H1 (cell line): ENCODE measurements around the gene ADGRL2. TPM values are rescaled to one million over a fixed set of nuclear protein-coding genes. Genes with fewer than 3 reads are reported as not detected.

Experiments
- NANOG ChIP-seq: IDR thresholded peaks from 2 replicates; pipeline ENCODE4 v1.6.1; 2011; ENCODE audit warnings: low read length, low read depth, mild to moderate bottlenecking, inconsistent platforms; ENCODE audit not compliant: insufficient read depth, poor library complexity, severe bottlenecking
- SP2 ChIP-seq: IDR thresholded peaks from 2 replicates; pipeline ENCODE4 v1.6.1; 2012; ENCODE audit warnings: mild to moderate bottlenecking, low read length, inconsistent platforms
- polyA plus RNA-seq, 7 experiments: library from polyadenylated mRNA; depleted of rRNA in 3 of 7; stranded (reverse) in 5 of 7; unstranded in 2 of 7; fragments of >200 nt in 5 of 7; fragments of 200-250 nt in 2 of 7; gene quantifications; 1 replicate in 5 of 7; 2 replicates in 1 of 7; 4 replicates in 1 of 7; pipeline versions ENCODE4 v1.2.1 to v1.2.3, GENCODE V29; 2011 to 2013; ENCODE audit warnings: missing spikeins in 2 of 7, mixed read lengths in 2 of 7
- total RNA-seq: library from RNA; stranded (reverse); fragmentation: NEBNext Ultra II Directional; extraction: Animal tissue kit (Norgen Biotek cat#: 25700); gene quantifications from 2 replicates; pipeline ENCODE4 v1.2.1, GENCODE V29; 2021
- TF ChIP-seq, protein P1 (sequence below): fragments of 300-600 bp; sonication (generic); IDR thresholded peaks from 2 replicates; pipeline ENCODE4 v1.7.1; 2012; ENCODE audit warnings: low read length, moderate library complexity, mild to moderate bottlenecking, inconsistent platforms; ENCODE audit not compliant: insufficient replicate concordance

Gene ADGRL2
- total and polyA plus RNA-seq, 2 of the 8 experiments (the other 6 are each of a cell fraction or from before 2014, with no cell fraction given), result 113 to 124 TPM

DNA sequence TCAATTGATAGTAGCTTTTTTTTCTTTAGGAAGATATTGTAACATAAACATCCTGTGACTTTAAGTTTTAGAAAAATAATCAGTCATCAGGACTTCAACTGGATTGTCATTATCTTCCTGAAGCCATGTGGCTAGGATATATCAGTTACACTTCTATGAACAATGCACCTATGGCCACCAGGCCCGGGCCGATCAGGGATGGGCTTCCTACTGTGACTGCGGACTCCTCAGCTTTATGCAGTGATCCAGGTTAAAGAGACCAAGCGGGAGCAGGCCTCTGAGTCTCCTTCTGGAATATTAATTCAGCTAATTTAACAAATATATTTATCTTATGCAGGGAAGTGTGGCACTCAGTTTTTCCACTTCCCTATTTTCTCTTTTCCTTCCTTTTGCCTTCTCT, 200.6 kb downstream of the ADGRL2 start (continued):
- TF ChIP-seq, protein P1, sequence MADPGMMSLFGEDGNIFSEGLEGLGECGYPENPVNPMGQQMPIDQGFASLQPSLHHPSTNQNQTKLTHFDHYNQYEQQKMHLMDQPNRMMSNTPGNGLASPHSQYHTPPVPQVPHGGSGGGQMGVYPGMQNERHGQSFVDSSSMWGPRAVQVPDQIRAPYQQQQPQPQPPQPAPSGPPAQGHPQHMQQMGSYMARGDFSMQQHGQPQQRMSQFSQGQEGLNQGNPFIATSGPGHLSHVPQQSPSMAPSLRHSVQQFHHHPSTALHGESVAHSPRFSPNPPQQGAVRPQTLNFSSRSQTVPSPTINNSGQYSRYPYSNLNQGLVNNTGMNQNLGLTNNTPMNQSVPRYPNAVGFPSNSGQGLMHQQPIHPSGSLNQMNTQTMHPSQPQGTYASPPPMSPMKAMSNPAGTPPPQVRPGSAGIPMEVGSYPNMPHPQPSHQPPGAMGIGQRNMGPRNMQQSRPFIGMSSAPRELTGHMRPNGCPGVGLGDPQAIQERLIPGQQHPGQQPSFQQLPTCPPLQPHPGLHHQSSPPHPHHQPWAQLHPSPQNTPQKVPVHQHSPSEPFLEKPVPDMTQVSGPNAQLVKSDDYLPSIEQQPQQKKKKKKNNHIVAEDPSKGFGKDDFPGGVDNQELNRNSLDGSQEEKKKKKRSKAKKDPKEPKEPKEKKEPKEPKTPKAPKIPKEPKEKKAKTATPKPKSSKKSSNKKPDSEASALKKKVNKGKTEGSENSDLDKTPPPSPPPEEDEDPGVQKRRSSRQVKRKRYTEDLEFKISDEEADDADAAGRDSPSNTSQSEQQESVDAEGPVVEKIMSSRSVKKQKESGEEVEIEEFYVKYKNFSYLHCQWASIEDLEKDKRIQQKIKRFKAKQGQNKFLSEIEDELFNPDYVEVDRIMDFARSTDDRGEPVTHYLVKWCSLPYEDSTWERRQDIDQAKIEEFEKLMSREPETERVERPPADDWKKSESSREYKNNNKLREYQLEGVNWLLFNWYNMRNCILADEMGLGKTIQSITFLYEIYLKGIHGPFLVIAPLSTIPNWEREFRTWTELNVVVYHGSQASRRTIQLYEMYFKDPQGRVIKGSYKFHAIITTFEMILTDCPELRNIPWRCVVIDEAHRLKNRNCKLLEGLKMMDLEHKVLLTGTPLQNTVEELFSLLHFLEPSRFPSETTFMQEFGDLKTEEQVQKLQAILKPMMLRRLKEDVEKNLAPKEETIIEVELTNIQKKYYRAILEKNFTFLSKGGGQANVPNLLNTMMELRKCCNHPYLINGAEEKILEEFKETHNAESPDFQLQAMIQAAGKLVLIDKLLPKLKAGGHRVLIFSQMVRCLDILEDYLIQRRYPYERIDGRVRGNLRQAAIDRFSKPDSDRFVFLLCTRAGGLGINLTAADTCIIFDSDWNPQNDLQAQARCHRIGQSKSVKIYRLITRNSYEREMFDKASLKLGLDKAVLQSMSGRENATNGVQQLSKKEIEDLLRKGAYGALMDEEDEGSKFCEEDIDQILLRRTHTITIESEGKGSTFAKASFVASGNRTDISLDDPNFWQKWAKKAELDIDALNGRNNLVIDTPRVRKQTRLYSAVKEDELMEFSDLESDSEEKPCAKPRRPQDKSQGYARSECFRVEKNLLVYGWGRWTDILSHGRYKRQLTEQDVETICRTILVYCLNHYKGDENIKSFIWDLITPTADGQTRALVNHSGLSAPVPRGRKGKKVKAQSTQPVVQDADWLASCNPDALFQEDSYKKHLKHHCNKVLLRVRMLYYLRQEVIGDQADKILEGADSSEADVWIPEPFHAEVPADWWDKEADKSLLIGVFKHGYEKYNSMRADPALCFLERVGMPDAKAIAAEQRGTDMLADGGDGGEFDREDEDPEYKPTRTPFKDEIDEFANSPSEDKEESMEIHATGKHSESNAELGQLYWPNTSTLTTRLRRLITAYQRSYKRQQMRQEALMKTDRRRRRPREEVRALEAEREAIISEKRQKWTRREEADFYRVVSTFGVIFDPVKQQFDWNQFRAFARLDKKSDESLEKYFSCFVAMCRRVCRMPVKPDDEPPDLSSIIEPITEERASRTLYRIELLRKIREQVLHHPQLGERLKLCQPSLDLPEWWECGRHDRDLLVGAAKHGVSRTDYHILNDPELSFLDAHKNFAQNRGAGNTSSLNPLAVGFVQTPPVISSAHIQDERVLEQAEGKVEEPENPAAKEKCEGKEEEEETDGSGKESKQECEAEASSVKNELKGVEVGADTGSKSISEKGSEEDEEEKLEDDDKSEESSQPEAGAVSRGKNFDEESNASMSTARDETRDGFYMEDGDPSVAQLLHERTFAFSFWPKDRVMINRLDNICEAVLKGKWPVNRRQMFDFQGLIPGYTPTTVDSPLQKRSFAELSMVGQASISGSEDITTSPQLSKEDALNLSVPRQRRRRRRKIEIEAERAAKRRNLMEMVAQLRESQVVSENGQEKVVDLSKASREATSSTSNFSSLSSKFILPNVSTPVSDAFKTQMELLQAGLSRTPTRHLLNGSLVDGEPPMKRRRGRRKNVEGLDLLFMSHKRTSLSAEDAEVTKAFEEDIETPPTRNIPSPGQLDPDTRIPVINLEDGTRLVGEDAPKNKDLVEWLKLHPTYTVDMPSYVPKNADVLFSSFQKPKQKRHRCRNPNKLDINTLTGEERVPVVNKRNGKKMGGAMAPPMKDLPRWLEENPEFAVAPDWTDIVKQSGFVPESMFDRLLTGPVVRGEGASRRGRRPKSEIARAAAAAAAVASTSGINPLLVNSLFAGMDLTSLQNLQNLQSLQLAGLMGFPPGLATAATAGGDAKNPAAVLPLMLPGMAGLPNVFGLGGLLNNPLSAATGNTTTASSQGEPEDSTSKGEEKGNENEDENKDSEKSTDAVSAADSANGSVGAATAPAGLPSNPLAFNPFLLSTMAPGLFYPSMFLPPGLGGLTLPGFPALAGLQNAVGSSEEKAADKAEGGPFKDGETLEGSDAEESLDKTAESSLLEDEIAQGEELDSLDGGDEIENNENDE, result no peak
- no peak for TF ChIP-seq NANOG
- TF ChIP-seq SP2, result no peak
